Ramos (cell line): ENCODE results near the gene ATG2B.
"Not testable (repeated sequence)": the region's sequence is repeated elsewhere in the genome, so short reads cannot be mapped to it uniquely, and the experiment has no call there.

Source experiments
- in situ Hi-C: fragments of 300-500 bp; cut with MboI; formaldehyde crosslinking; loops from one replicate; pipeline ENCODE4 v1.14.3; 2022; ENCODE audit warnings: low sequenced_read_pairs; ENCODE audit not compliant: unreplicated experiment

ATG2B gene

GRCh38 chr14:96261053-96261452, 102.1 kb downstream of the ATG2B start:
- in situ Hi-C loops: loop anchor here (10.0 kb wide), 1 partner anchor 156 kb away; no protein-coding TSS in a partner anchor

- in situ Hi-C loops: loop anchor here (10.0 kb wide), 1 partner anchor 156 kb away; no protein-coding TSS in a partner anchor
Measured at GRCh38 chr14:96260341-96260821, 102.8 kb downstream of the ATG2B start.

- in situ Hi-C loops: no loop called here
Measured at GRCh38 chr14:96257900-96258299, 105.2 kb downstream of the ATG2B start.

GRCh38 chr14:96257056-96257455, 106.1 kb downstream of the ATG2B start:
- in situ Hi-C loops: no loop called here

GRCh38 chr14:96256407-96256806, 106.7 kb downstream of the ATG2B start:
- in situ Hi-C loops: no loop called here

- in situ Hi-C loops: no loop called here
Measured at GRCh38 chr14:96255501-96256366, 107.4 kb downstream of the ATG2B start, which contains the start of gene BDKRB1. Gene BDKRB1, plus strand, starts transcription at chr14:96256210. Its CDS starts 7,473 bp downstream, at chr14:96263683.

- in situ Hi-C loops: no loop called here
Measured at GRCh38 chr14:96254687-96255086, 108.5 kb downstream of the ATG2B start.

GRCh38 chr14:96252999-96253539, 110.1 kb downstream of the ATG2B start:
- in situ Hi-C loops: no loop called here

- in situ Hi-C loops: no loop called here
Measured at GRCh38 chr14:96252323-96252998, 110.7 kb downstream of the ATG2B start.

GRCh38 chr14:96251656-96252155, 111.4 kb downstream of the ATG2B start:
- in situ Hi-C loops: no loop called here

GRCh38 chr14:96250485-96250884, 112.7 kb downstream of the ATG2B start:
- in situ Hi-C loops: no loop called here

- in situ Hi-C loops: no loop called here
Measured at GRCh38 chr14:96249029-96249428, 114.1 kb downstream of the ATG2B start.

- in situ Hi-C loops: no loop called here
Measured at GRCh38 chr14:96247031-96247430, 116.1 kb downstream of the ATG2B start.

GRCh38 chr14:96246539-96246847, 116.6 kb downstream of the ATG2B start:
- in situ Hi-C loops: no loop called here

- in situ Hi-C loops: no loop called here
Measured at GRCh38 chr14:96245710-96246538, 117.2 kb downstream of the ATG2B start.

- in situ Hi-C loops: not testable (repeated sequence)
Measured at GRCh38 chr14:96245074-96245473, 118.1 kb downstream of the ATG2B start.

GRCh38 chr14:96243785-96244184, 119.4 kb downstream of the ATG2B start:
- in situ Hi-C loops: no loop called here

- in situ Hi-C loops: no loop called here
Measured at GRCh38 chr14:96242126-96242525, 121.0 kb downstream of the ATG2B start.

- in situ Hi-C loops: no loop called here
Measured at GRCh38 chr14:96240641-96241040, 122.5 kb downstream of the ATG2B start.

- in situ Hi-C loops: no loop called here
Measured at GRCh38 chr14:96239711-96240141, 123.4 kb downstream of the ATG2B start.
